ENCODE results near the gene ZNF474.

GRCh38 chr5:122170620-122171019 is 41.3 kb downstream of the ZNF474 start:
- TF ChIP-seq POLR2A (IDR thresholded peaks at IDR 0.05) = no peak
- TF ChIP-seq, protein P1, sequence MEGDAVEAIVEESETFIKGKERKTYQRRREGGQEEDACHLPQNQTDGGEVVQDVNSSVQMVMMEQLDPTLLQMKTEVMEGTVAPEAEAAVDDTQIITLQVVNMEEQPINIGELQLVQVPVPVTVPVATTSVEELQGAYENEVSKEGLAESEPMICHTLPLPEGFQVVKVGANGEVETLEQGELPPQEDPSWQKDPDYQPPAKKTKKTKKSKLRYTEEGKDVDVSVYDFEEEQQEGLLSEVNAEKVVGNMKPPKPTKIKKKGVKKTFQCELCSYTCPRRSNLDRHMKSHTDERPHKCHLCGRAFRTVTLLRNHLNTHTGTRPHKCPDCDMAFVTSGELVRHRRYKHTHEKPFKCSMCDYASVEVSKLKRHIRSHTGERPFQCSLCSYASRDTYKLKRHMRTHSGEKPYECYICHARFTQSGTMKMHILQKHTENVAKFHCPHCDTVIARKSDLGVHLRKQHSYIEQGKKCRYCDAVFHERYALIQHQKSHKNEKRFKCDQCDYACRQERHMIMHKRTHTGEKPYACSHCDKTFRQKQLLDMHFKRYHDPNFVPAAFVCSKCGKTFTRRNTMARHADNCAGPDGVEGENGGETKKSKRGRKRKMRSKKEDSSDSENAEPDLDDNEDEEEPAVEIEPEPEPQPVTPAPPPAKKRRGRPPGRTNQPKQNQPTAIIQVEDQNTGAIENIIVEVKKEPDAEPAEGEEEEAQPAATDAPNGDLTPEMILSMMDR (IDR thresholded peaks at IDR 0.05) = no peak

Measured in adrenal gland (tissue), 5 donors.